ENCODE measurements around the gene SULF2. TPM values are rescaled to one million over a fixed set of nuclear protein-coding genes. Genes with fewer than 3 reads are reported as not detected.

SULF2 gene
- total RNA-seq, 1 donor from 2014 or later, result 22.9 TPM

DNA sequence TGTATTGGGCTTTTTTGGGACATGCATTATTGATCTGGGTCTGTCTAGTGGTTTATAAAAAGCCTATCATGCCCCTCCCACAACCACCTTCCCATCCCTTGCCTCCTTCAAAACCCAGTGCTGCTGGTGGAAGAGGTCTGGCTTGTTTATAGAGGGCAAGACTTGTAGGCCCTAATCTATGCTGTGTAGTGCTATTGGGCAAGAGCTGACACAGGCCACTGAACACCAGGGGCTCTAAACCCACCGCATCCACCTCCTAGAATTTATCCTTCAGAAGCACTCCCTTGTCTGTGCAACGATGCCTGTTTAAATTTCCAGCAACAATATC, 30.9 kb downstream of the SULF2 start:
- no peak for DNase-seq (ENCODE audit: low read depth, low spot score)
- H3K36me3 Mint-ChIP-seq (ENCODE audit: low read depth), result no peaks in the 10 kb centered on the region
- no peaks in the 10 kb centered on the region for H3K9me3 Mint-ChIP-seq
- no peak overlapping the region for H3K4me3 Mint-ChIP-seq
- no peaks in the 10 kb centered on the region for H3K27me3 Mint-ChIP-seq (ENCODE audit: low read depth)
- TF ChIP-seq, protein P1, sequence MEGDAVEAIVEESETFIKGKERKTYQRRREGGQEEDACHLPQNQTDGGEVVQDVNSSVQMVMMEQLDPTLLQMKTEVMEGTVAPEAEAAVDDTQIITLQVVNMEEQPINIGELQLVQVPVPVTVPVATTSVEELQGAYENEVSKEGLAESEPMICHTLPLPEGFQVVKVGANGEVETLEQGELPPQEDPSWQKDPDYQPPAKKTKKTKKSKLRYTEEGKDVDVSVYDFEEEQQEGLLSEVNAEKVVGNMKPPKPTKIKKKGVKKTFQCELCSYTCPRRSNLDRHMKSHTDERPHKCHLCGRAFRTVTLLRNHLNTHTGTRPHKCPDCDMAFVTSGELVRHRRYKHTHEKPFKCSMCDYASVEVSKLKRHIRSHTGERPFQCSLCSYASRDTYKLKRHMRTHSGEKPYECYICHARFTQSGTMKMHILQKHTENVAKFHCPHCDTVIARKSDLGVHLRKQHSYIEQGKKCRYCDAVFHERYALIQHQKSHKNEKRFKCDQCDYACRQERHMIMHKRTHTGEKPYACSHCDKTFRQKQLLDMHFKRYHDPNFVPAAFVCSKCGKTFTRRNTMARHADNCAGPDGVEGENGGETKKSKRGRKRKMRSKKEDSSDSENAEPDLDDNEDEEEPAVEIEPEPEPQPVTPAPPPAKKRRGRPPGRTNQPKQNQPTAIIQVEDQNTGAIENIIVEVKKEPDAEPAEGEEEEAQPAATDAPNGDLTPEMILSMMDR (conservative IDR thresholded peaks at IDR 0.05), result no peak
- peaks cover 16% of the 10 kb centered on the region for H3K4me1 Mint-ChIP-seq
- no peak overlapping the region for H3K27ac Mint-ChIP-seq (ENCODE audit: unreplicated experiment)

DNA sequence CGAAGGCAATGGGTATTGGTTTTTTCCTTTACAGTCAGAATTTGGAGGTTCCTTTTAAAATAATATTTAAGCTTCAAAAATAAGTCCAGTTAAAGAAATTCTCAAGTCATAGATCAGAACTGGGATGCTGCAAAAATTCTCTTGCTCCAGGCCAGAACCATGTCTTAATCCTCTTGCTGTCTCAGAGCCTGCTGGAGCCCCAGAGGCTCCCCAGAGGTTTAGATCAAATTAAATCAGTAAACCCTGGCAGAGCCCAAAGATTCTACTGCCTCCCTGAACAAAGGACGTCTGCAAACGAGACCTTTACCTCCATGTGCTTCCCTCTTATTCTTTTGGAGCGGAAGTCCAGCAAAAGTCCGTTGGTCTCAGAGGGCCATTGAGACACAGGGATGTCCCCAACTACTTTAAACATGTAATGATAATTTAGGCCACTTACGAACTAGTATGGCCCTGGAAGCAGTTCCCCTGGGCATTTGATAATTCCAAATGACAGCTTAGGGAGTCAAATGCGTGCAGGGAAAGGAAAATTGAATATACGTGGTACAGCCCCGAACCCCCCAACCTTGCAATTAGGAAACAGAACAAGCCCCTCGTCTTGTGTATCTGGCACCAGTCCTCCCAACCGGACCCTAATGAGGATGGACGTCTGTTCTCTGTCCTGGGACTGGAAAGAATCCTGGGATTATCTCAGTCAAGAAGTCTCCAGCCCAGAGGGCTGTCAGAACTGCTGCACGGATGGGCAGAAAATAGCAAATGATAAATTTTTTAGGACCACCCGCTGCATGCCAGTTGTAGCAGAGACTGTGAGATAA, 31.5 kb downstream of the SULF2 start:
- no peak for DNase-seq (ENCODE audit: low read depth, low spot score)
- TF ChIP-seq, protein P1 (conservative IDR thresholded peaks at IDR 0.05), result no peak
- Mint-ChIP-seq H3K27me3 (ENCODE audit: low read depth) (no peaks in the 10 kb centered on the region), H3K9me3 (no peaks in the 10 kb centered on the region), H3K36me3 (ENCODE audit: low read depth) (no peaks in the 10 kb centered on the region), H3K4me1 (peaks cover 16% of the 10 kb centered on the region), H3K4me3 (no peak overlapping the region), H3K27ac (ENCODE audit: unreplicated experiment) (no peak overlapping the region)

DNA sequence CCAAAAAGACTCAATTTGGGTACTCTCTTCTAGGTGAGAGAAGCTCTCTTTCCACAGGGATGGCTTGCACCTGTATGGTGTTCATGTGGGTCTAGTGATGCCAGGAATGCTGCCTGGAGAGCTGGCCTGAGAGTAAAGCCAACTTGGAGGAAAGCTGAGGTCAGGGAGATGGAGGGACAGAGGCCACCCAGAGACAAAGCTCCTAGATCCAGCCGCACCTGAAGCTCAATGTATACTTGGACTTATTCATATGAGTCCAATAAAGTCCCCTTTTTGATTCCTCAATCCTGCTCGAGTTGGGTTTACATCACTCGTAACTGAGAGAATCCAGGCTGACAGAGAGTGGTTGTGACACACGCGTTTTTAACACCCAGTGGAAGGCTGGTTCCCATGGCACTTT, 33.8 kb downstream of the SULF2 start:
- DNase-seq (ENCODE audit: low read depth, low spot score), result no peak
- Mint-ChIP-seq H3K4me3 (no peak overlapping the region), H3K9me3 (no peaks in the 10 kb centered on the region), H3K27ac (ENCODE audit: unreplicated experiment) (no peak overlapping the region), H3K27me3 (ENCODE audit: low read depth) (no peaks in the 10 kb centered on the region), H3K36me3 (ENCODE audit: low read depth) (no peaks in the 10 kb centered on the region), H3K4me1 (no peaks in the 10 kb centered on the region)
- TF ChIP-seq, protein P1 (conservative IDR thresholded peaks at IDR 0.05), result no peak

DNA sequence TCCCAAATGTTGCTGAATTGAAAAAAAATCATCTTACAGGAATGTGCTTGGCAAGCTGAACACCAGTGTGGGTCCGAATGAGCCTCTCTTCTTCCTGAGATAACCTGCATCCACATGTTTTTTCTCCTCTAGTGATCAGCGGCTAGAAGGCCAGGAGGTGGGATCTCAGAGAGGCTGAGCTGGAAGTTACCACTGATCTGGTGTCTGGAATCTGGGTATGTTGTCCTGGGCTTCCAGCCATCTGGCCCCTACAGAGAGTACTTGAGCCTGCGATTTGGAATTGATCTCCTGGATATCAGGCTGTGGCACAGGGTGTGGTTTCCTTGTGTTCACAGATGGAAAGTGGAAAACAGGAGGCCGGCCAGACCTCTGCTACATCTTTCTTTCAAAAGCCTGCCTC, 35.9 kb downstream of the SULF2 start:
- Mint-ChIP-seq H3K27me3 (ENCODE audit: low read depth) (no peaks in the 10 kb centered on the region), H3K27ac (ENCODE audit: unreplicated experiment) (no peak overlapping the region), H3K4me1 (no peaks in the 10 kb centered on the region), H3K4me3 (no peak overlapping the region), H3K36me3 (ENCODE audit: low read depth) (no peaks in the 10 kb centered on the region), H3K9me3 (no peaks in the 10 kb centered on the region)
- TF ChIP-seq, protein P1 (conservative IDR thresholded peaks at IDR 0.05), result no peak
- no peak for DNase-seq (ENCODE audit: low read depth, low spot score)

DNA sequence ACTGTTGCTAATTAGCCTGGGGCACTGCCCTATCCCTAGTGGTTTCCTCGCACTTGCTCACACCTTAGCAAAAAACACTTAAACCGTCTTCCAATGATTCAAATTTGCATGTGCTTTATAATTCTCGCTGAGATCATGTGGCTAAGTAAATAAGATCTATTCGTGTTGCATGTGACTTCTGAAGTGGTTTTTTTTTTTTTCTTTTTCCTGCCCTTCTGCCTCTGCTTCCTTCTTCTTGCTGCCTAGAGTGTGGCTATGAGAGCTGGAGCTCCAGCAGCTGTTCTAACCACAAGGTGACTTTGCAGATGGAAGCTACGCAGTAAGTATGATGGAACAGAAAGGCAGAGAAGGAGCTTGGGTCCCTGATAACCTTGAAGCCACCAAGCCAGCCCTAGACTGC, 36.5 kb downstream of the SULF2 start:
- Mint-ChIP-seq H3K36me3 (ENCODE audit: low read depth) (no peaks in the 10 kb centered on the region), H3K4me1 (no peaks in the 10 kb centered on the region), H3K27me3 (ENCODE audit: low read depth) (no peaks in the 10 kb centered on the region), H3K9me3 (no peaks in the 10 kb centered on the region), H3K27ac (ENCODE audit: unreplicated experiment) (peak overlapping the region; percentile 86), H3K4me3 (no peak overlapping the region)
- DNase-seq (ENCODE audit: low read depth, low spot score), result no peak
- TF ChIP-seq, protein P1 (conservative IDR thresholded peaks at IDR 0.05), result no peak
